K562 (cell line): ENCODE results near the gene SMCHD1. TPM values are rescaled to one million over a fixed set of nuclear protein-coding genes. Genes with fewer than 3 reads are reported as not detected.

Experiments used
- ATAC-seq: fragments of 200-7000 bp; cut with Tn5 transposase; 3 replicates; pipeline ENCODE4 v1.9.1; 2020; ENCODE audit warnings: moderate library complexity
- BruUV-seq: library from RNA; stranded (reverse); fragments of 400-500 nt; replicated peaks from 2 replicates; lab custom pipeline; 2021; lab: Mats Ljungman, UMichigan
- CTCF ChIA-PET: fragments of 300-600 bp; formaldehyde crosslinking; extraction: SDS; loops from one replicate; lab custom pipeline; 2021; ENCODE audit warnings: low intra/inter-chr PET ratio; lab: Yijun Ruan, JAX
- POLR2A ChIA-PET: fragments of 300-600, 350-650 bp; sonication (Branson Sonifier 250); formaldehyde crosslinking; extraction: SDS; loops from one replicate; lab custom pipeline; 2021; ENCODE audit warnings: antibody characterized with exemption, inconsistent platforms; lab: Yijun Ruan, JAX
- DNase-seq, 4 experiments: peaks; one replicate each; pipeline versions ENCODE4 v3.0.0 to v3.0.0-alpha.2; 2011 to 2018; ENCODE audit warnings: low spot score in 3 of 4, mixed read lengths in 3 of 4; ENCODE audit errors: extremely low read depth in 1 of 4
- FAIRE-seq: peaks from 2 replicates; lab custom pipeline; 2011; peaks lifted over from hg19 to GRCh38; lab: Jason Lieb, UNC
- H2AFZ ChIP-seq: 2 replicates; pipeline ENCODE4 v1.6.0; 2011; ENCODE audit warnings: low read depth, low read length, control low read depth, inconsistent platforms
- H3K27ac ChIP-seq: fragments of 200-600 bp; 3 replicates; pipeline ENCODE4 v1.8.0; 2011; ENCODE audit warnings: low read depth, mild to moderate bottlenecking, control low read depth, inconsistent platforms, low read length, moderate library complexity, mixed read lengths; ENCODE audit errors: extremely low read depth
- H3K27me3 ChIP-seq, 2 experiments: fragments of 300-600 bp in 1 of 2; 2 replicates in 1 of 2; 3 replicates in 1 of 2; pipeline versions ENCODE4 v1.6.0 to v1.8.0; 2011; ENCODE audit warnings: inconsistent platforms in 2 of 2, low read length in 2 of 2, mild to moderate bottlenecking in 1 of 2, mixed read lengths in 1 of 2, moderate library complexity in 1 of 2; ENCODE audit not compliant: control insufficient read depth in 2 of 2, insufficient read depth in 2 of 2
- H3K36me3 ChIP-seq: fragments of 300-600 bp; 3 replicates; pipeline ENCODE4 v1.8.0; 2011; ENCODE audit warnings: mild to moderate bottlenecking, low read length, inconsistent platforms; ENCODE audit not compliant: control insufficient read depth, insufficient read depth
- H3K4me1 ChIP-seq, 2 experiments: fragments of 200-600 bp in 1 of 2; replicated peaks in 1 of 2; 2 replicates in 1 of 2; 3 replicates in 1 of 2; pipeline versions ENCODE4 v1.5.1 to v1.8.0; 2011; ENCODE audit warnings: inconsistent platforms in 2 of 2, low read length in 2 of 2, mild to moderate bottlenecking in 1 of 2, mixed read lengths in 1 of 2, moderate library complexity in 1 of 2; ENCODE audit not compliant: control insufficient read depth in 2 of 2, insufficient read depth in 2 of 2
- H3K4me2 ChIP-seq: 2 replicates; pipeline ENCODE4 v1.6.1; 2011; ENCODE audit warnings: low read length, control low read depth, inconsistent platforms, mixed read lengths; ENCODE audit not compliant: insufficient read depth
- H3K4me3 ChIP-seq: fragments of 200-600 bp; sonication (generic), shearing (Covaris generic); 2 replicates; pipeline ENCODE4 v1.5.1; 2016; ENCODE audit warnings: control low read depth, inconsistent platforms
- H3K79me2 ChIP-seq: fragments of 200-600 bp; 3 replicates; pipeline ENCODE4 v1.8.0; 2011; ENCODE audit warnings: low read length, inconsistent platforms; ENCODE audit not compliant: control insufficient read depth, insufficient read depth
- H3K9ac ChIP-seq, 2 experiments: 2 replicates each; pipeline versions ENCODE4 v1.6.0 to v1.6.1; 2011; ENCODE audit warnings: low read depth in 2 of 2, low read length in 2 of 2, control low read depth in 1 of 2, inconsistent platforms in 1 of 2, mild to moderate bottlenecking in 1 of 2, mixed read lengths in 1 of 2; ENCODE audit not compliant: insufficient read depth in 1 of 2
- H3K9me1 ChIP-seq: one replicate; pipeline ENCODE4 v1.6.0; 2011; ENCODE audit warnings: inconsistent platforms, mild to moderate bottlenecking, low read length, moderate library complexity; ENCODE audit not compliant: control insufficient read depth, insufficient read depth
- H3K9me3 ChIP-seq: replicated peaks from 2 replicates; pipeline ENCODE4 v1.5.1; 2011; ENCODE audit warnings: low read depth, low read length, inconsistent platforms; ENCODE audit not compliant: control insufficient read depth, insufficient read depth
- H4K20me1 ChIP-seq: replicated peaks from 2 replicates; pipeline ENCODE4 v1.6.1; 2011; ENCODE audit warnings: low read length, inconsistent platforms, mixed read lengths; ENCODE audit not compliant: control insufficient read depth, insufficient read depth
- CBX3 ChIP-seq, 2 experiments: IDR thresholded peaks; 1 replicate in 1 of 2; 2 replicates in 1 of 2; pipeline ENCODE4 v1.6.1; 2012; ENCODE audit warnings: inconsistent platforms in 2 of 2, low read length in 2 of 2, borderline replicate concordance in 1 of 2, control low read depth in 1 of 2
- SOX6 ChIP-seq: fragments of 450-650 bp; IDR thresholded peaks from 2 replicates; pipeline ENCODE4 v1.6.1; 2014; ENCODE audit warnings: mild to moderate bottlenecking
- YY1 ChIP-seq, 3 experiments: IDR thresholded peaks; 2 replicates each; pipeline ENCODE4 v1.6.1; 2011; ENCODE audit warnings: low read length in 2 of 3, mild to moderate bottlenecking in 2 of 3, moderate library complexity in 2 of 3, borderline replicate concordance in 1 of 3, control low read depth in 1 of 3, low read depth in 1 of 3; ENCODE audit not compliant: insufficient read depth in 3 of 3, insufficient replicate concordance in 2 of 3, control insufficient read depth in 1 of 3, insufficient read length in 1 of 3; ENCODE audit errors: extremely low read depth in 1 of 3
- WGBS: fragments of 100-300 bp; shearing (Covaris generic); methylation state at CpG from one replicate; pipeline ENCODE4 v1.1.6; 2016; ENCODE audit warnings: low coverage, mixed read lengths; ENCODE audit not compliant: insufficient coverage; ENCODE audit errors: missing lambda C conversion rate; 5-methylcytosine and 5-hydroxymethylcytosine counted together
- in situ Hi-C: fragments of 300-500 bp; cut with MboI; formaldehyde crosslinking; loops from 4 replicates; pipeline ENCODE4 v1.15.0; 2018; ENCODE audit warnings: inconsistent platforms, mixed read lengths
- intact Hi-C: fragments of 100-400 bp; cut with micrococcal nuclease; formaldehyde crosslinking; loops from 2 replicates; pipeline ENCODE4 v1.14.2; 2022
- polyA plus RNA-seq, 8 experiments: library from polyadenylated mRNA; depleted of rRNA in 4 of 8; stranded (reverse) in 5 of 8; unstranded in 3 of 8; fragments of >200 nt; fragmentation: Nextera tagmentation in 2 of 8; fragmentation: Illumina TruSeq in 1 of 8; extraction: Ambion mirVana in 2 of 8; extraction: Trizol in 1 of 8; gene quantifications; 2 replicates each; pipeline versions ENCODE4 v1.2.1 to v1.2.3, GENCODE V29; 2011 to 2014; ENCODE audit warnings: inconsistent platforms in 1 of 8, missing spikeins in 1 of 8
- total RNA-seq, 7 experiments: library from RNA; depleted of rRNA in 6 of 7; stranded (reverse); fragments of >200 nt in 6 of 7; fragmentation: Illumina TruSeq in 2 of 7; extraction: Trizol in 2 of 7; gene quantifications; 2 replicates each; pipeline versions ENCODE4 v1.2.1 to v1.2.3, GENCODE V29; 2011 to 2021; ENCODE audit warnings: low replicate concordance in 1 of 7

The SMCHD1 gene
- total and polyA plus RNA-seq, 9 of the 15 experiments (the other 6 are each of a cell fraction or from before 2014, with no cell fraction given), result 6.3 to 144 (median 72.7) TPM

DNA sequence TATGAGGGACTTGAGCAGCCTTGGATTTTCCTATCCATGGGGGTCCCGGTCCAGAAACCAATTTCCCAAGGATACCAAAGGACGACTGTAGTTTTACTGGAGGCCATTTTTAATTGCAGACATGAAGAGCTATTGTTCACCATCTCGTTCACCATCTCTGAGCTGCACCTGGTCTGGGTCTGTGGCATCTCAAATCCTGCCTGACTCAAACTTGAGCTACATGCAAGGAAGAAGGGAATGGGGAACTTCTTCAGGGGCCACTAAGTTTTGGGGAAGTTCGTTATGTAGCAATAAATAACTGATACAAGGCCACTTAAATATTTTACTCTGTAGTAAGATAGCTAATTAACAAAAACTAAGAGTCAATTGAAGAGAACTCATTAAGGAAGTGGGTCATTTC, 2.1 kb upstream of the SMCHD1 start:
- Histone ChIP-seq H3K4me3 (no peak overlapping the region), H3K4me1 (peaks cover 8 to 16% of the 10 kb centered on the region in 2 experiments; a peak in 4 of 5 replicates), H3K27me3 (no peaks in the 10 kb centered on the region), H3K9ac (no peak overlapping the region), H3K4me2 (no peak overlapping the region), H2AFZ (no peak overlapping the region; the same call in none of the 2 replicates), H3K79me2 (peaks cover 33% of the 10 kb centered on the region), H3K27ac (no peak overlapping the region), H3K9me1 (no peaks in the 10 kb centered on the region), H4K20me1 (peaks cover 20% of the 10 kb centered on the region; the same call in 1 of the 2 replicates)
- in situ Hi-C loops (no loop called here), intact Hi-C loops (no loop called here)
- CTCF ChIA-PET, result interaction anchor here (0.7 kb wide), 1 partner anchor 37 kb away, joined by 3 read pairs; no protein-coding TSS in a partner anchor
- POLR2A ChIA-PET, result interaction anchor here (0.7 to 1.5 kb wide), 6 partner anchors 9 to 26 kb away, joined by 3 to 8 read pairs (median 4); no protein-coding TSS in a partner anchor
- WGBS, result 36% methylated on average over 4 of the region's 4 CpGs
- ATAC-seq (no peak), FAIRE-seq (no peak), DNase-seq (no peak)
- TF ChIP-seq SOX6, result 0 out of 2 replicates have a peak, but pooled peaks have one; percentile 17
- peak in 1 of 3 experiments; percentile 13 for TF ChIP-seq YY1 (IDR thresholded peaks at IDR 0.05; ENCODE audit: borderline replicate concordance in 1 of 3, control insufficient read depth in 1 of 3, extremely low read depth in 1 of 3, insufficient read depth in 3 of 3, insufficient read length in 1 of 3, insufficient replicate concordance in 2 of 3, low read depth in 1 of 3, low read length in 2 of 3)
- TF ChIP-seq CBX3 (IDR thresholded peaks at IDR 0.05; ENCODE audit: borderline replicate concordance in 1 of 2, low read length in 2 of 2), result no peak
- TF ChIP-seq, all 486 proteins: peak for 2
- Histone ChIP-seq H3K36me3 (no peaks in the 10 kb centered on the region), H3K9me3 (no peaks in the 10 kb centered on the region)
- BruUV-seq, result no TSS peak
